GM06990 (cell line): ENCODE measurements around the gene PRDM15.

Experiments used
- DNase-seq: peaks from one replicate; pipeline ENCODE4 v3.0.0-alpha.2; 2011; ENCODE audit not compliant: insufficient read length; ENCODE audit errors: extremely low read depth
- H3K27me3 ChIP-seq: replicated peaks from 2 replicates; pipeline ENCODE4 v1.6.0; 2011; ENCODE audit warnings: low read length; ENCODE audit not compliant: control insufficient read depth, insufficient read depth
- H3K36me3 ChIP-seq: 2 replicates; pipeline ENCODE4 v1.5.1; 2011; ENCODE audit warnings: low read length; ENCODE audit not compliant: control insufficient read depth, insufficient read depth
- H3K4me3 ChIP-seq: replicated peaks from 2 replicates; pipeline ENCODE4 v1.5.1; 2011; ENCODE audit warnings: low read depth, mild to moderate bottlenecking, control low read depth, low read length
- CTCF ChIP-seq: IDR thresholded peaks from 2 replicates; pipeline ENCODE4 v1.5.1; 2011; ENCODE audit warnings: low read length, control low read depth, mild to moderate bottlenecking, inconsistent platforms; ENCODE audit not compliant: insufficient read depth, poor library complexity, severe bottlenecking

Gene PRDM15

GRCh38 chr21:41879190-41879998, at the start of gene PRDM15:
Gene PRDM15 (minus strand): TSS chr21:41879344. CDS start chr21:41860363, 18,981 bp downstream.
- Histone ChIP-seq H3K4me3 (peak within 1 kb of the TSS; percentile 85), H3K36me3 (no peaks in the 10 kb centered on the region; the same call in 1 of the 2 replicates), H3K27me3 (no peaks in the 10 kb centered on the region)
- no peak for TF ChIP-seq CTCF
- DNase-seq: peak; percentile 84

GRCh38 chr21:41928621-41929220, 49.6 kb upstream of the PRDM15 start:
- Histone ChIP-seq H3K4me3 (no peak overlapping the region), H3K36me3 (no peaks in the 10 kb centered on the region), H3K27me3 (no peaks in the 10 kb centered on the region)
- no peak for TF ChIP-seq CTCF
- DNase-seq: peak; percentile 67

GRCh38 chr21:41927727-41928409, 48.7 kb upstream of the PRDM15 start:
- no peaks in the 10 kb centered on the region for H3K36me3 ChIP-seq
- DNase-seq: peak; percentile 67
- no peak for TF ChIP-seq CTCF
- H3K4me3 ChIP-seq: no peak overlapping the region
- no peaks in the 10 kb centered on the region for H3K27me3 ChIP-seq

GRCh38 chr21:41926807-41927171, 47.6 kb upstream of the PRDM15 start:
- no peak for TF ChIP-seq CTCF
- H3K36me3 ChIP-seq: no peaks in the 10 kb centered on the region
- peak overlapping the region; percentile 60 for H3K4me3 ChIP-seq
- no peaks in the 10 kb centered on the region for H3K27me3 ChIP-seq
- DNase-seq: no peak

- H3K36me3 ChIP-seq: no peaks in the 10 kb centered on the region
- DNase-seq: peak; percentile 49
- H3K4me3 ChIP-seq: peak overlapping the region; percentile 60
- no peaks in the 10 kb centered on the region for H3K27me3 ChIP-seq
- TF ChIP-seq CTCF: no peak
Measured at GRCh38 chr21:41926117-41926806, 47.1 kb upstream of the PRDM15 start.
